Astrocyte (in vitro differentiated cells and primary cell): ENCODE measurements around the gene PDE4A. TPM values are rescaled to one million over a fixed set of nuclear protein-coding genes. Genes with fewer than 3 reads are reported as not detected.

Experiments used
- DNase-seq: peaks from one replicate; pipeline ENCODE4 v3.0.0-alpha.2; 2010; ENCODE audit warnings: low read depth
- FAIRE-seq: peaks from 2 replicates; lab custom pipeline; 2011; peaks lifted over from hg19 to GRCh38; lab: Jason Lieb, UNC
- H2AFZ ChIP-seq: 2 replicates; pipeline ENCODE4 v1.6.0; 2012; ENCODE audit warnings: low read depth, low read length, inconsistent platforms
- H3K27ac ChIP-seq: 2 replicates; pipeline ENCODE4 v1.5.1; 2011; ENCODE audit warnings: low read depth, low read length, inconsistent platforms
- H3K27me3 ChIP-seq: 2 replicates; pipeline ENCODE4 v1.6.0; 2011; ENCODE audit warnings: low read length, inconsistent platforms; ENCODE audit not compliant: insufficient read depth
- H3K36me3 ChIP-seq: 2 replicates; pipeline ENCODE4 v1.5.1; 2011; ENCODE audit warnings: low read length, inconsistent platforms; ENCODE audit not compliant: insufficient read depth
- H3K4me1 ChIP-seq: 2 replicates; pipeline ENCODE4 v1.5.1; 2011; ENCODE audit warnings: low read length, inconsistent platforms; ENCODE audit not compliant: insufficient read depth
- H3K4me2 ChIP-seq: 2 replicates; pipeline ENCODE4 v1.6.0; 2012; ENCODE audit warnings: low read length, inconsistent platforms
- H3K4me3 ChIP-seq: 2 replicates; pipeline ENCODE4 v1.5.1; 2011; ENCODE audit warnings: low read depth, mild to moderate bottlenecking, low read length, inconsistent platforms; ENCODE audit not compliant: insufficient read depth
- H3K79me2 ChIP-seq: 2 replicates; pipeline ENCODE4 v1.6.0; 2012; ENCODE audit warnings: mild to moderate bottlenecking, low read length, inconsistent platforms; ENCODE audit not compliant: insufficient read depth
- H3K9ac ChIP-seq: 2 replicates; pipeline ENCODE4 v1.6.0; 2012; ENCODE audit warnings: mild to moderate bottlenecking, low read length, inconsistent platforms
- H3K9me3 ChIP-seq: 2 replicates; pipeline ENCODE4 v1.5.1; 2012; ENCODE audit warnings: low read depth, mild to moderate bottlenecking, low read length, inconsistent platforms; ENCODE audit not compliant: insufficient read depth
- H4K20me1 ChIP-seq: 2 replicates; pipeline ENCODE4 v1.6.0; 2012; ENCODE audit warnings: low read length, inconsistent platforms; ENCODE audit not compliant: insufficient read depth
- H3K27ac Mint-ChIP-seq: one replicate; pipeline ENCODE4 v1.8.0; 2021; ENCODE audit warnings: mild to moderate bottlenecking, mixed read lengths; ENCODE audit not compliant: unreplicated experiment
- H3K27me3 Mint-ChIP-seq: one replicate; pipeline ENCODE4 v1.8.0; 2021; ENCODE audit warnings: low read depth, mixed read lengths; ENCODE audit not compliant: unreplicated experiment
- H3K36me3 Mint-ChIP-seq: one replicate; pipeline ENCODE4 v1.8.0; 2021; ENCODE audit warnings: low read depth, mixed read lengths; ENCODE audit not compliant: unreplicated experiment
- H3K4me1 Mint-ChIP-seq: one replicate; pipeline ENCODE4 v1.8.0; 2021; ENCODE audit warnings: low read depth, mixed read lengths; ENCODE audit not compliant: unreplicated experiment
- H3K4me3 Mint-ChIP-seq: one replicate; pipeline ENCODE4 v1.8.0; 2021; ENCODE audit warnings: mild to moderate bottlenecking, moderate library complexity, mixed read lengths; ENCODE audit not compliant: unreplicated experiment
- H3K9me3 Mint-ChIP-seq: one replicate; pipeline ENCODE4 v1.8.0; 2021; ENCODE audit warnings: mild to moderate bottlenecking, mixed read lengths; ENCODE audit not compliant: unreplicated experiment
- CTCF ChIP-seq: IDR thresholded peaks from 2 replicates; pipeline ENCODE4 v1.5.1; 2011; ENCODE audit warnings: low read depth, mild to moderate bottlenecking, inconsistent platforms, low read length, moderate library complexity; ENCODE audit not compliant: insufficient read depth
- EZH2 ChIP-seq: IDR thresholded peaks from 2 replicates; pipeline ENCODE4 v1.6.1; 2012; ENCODE audit warnings: mild to moderate bottlenecking, low read length, inconsistent platforms; ENCODE audit not compliant: insufficient read depth
- total RNA-seq: library from RNA; stranded (reverse); gene quantifications from 2 replicates; pipeline ENCODE4 v1.2.1, GENCODE V29; 2021

Gene PDE4A
- total RNA-seq, 1 donor from 2014 or later: 3.2 TPM

DNA sequence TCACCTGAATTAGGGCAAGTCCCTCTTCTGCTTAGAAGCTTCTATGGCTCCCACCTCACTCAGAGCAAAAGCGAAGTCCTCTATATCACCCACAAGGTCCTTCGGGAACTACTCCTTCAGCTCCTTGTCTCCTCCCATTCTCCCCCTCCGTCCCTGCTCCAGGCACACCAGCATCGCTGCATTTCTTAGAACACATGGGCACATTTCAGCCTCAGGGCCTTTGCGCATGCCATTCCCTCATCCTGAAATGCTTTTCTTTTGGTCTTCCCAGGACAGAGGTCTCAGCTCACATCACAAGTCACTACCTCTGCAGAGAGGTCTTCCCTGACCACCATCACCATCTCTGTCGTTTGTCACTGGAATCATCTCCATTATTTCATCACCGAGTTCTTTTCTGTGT, 92.9 kb downstream of the PDE4A start:
- H3K27ac ChIP-seq: no peak overlapping the region
- Mint-ChIP-seq H3K27ac (peak overlapping the region; percentile 48), H3K27me3 (peaks cover 39% of the 10 kb centered on the region), H3K4me1 (peaks cover 8% of the 10 kb centered on the region), H3K36me3 (peaks cover 4% of the 10 kb centered on the region), H3K9me3 (peaks cover 4% of the 10 kb centered on the region), H3K4me3 (no peak overlapping the region)
- FAIRE-seq (no peak), DNase-seq (no peak)
- no peak for TF ChIP-seq EZH2
- TF ChIP-seq CTCF: no peak
- H3K79me2 ChIP-seq: no peaks in the 10 kb centered on the region
- no peak overlapping the region for H3K4me3 ChIP-seq
- H3K4me2 ChIP-seq: no peak overlapping the region
- H3K4me1 ChIP-seq: peaks cover 8% of the 10 kb centered on the region
- H3K36me3 ChIP-seq: no peaks in the 10 kb centered on the region
- peaks cover 53% of the 10 kb centered on the region for H3K27me3 ChIP-seq
- no peak overlapping the region for H3K9ac ChIP-seq
- no peaks in the 10 kb centered on the region for H3K9me3 ChIP-seq
- H2AFZ ChIP-seq: no peak overlapping the region
- no peaks in the 10 kb centered on the region for H4K20me1 ChIP-seq

GRCh38 chr19:10514211-10515145, 94.1 kb downstream of the PDE4A start:
- no peak overlapping the region for H3K4me3 Mint-ChIP-seq
- peaks cover 4% of the 10 kb centered on the region for H3K9me3 Mint-ChIP-seq
- Histone ChIP-seq H3K79me2 (no peaks in the 10 kb centered on the region), H4K20me1 (no peaks in the 10 kb centered on the region), H3K36me3 (no peaks in the 10 kb centered on the region), H3K9ac (no peak overlapping the region), H3K4me1 (peaks cover 8% of the 10 kb centered on the region), H3K9me3 (no peaks in the 10 kb centered on the region), H3K4me2 (peak overlapping the region; percentile 26), H3K27me3 (peaks cover 65% of the 10 kb centered on the region), H2AFZ (no peak overlapping the region), H3K4me3 (no peak overlapping the region), H3K27ac (no peak overlapping the region)
- FAIRE-seq (no peak), DNase-seq (no peak)
- peaks cover 50% of the 10 kb centered on the region for H3K27me3 Mint-ChIP-seq
- H3K36me3 Mint-ChIP-seq: peaks cover 4% of the 10 kb centered on the region
- peaks cover 9% of the 10 kb centered on the region for H3K4me1 Mint-ChIP-seq
- TF ChIP-seq CTCF: no peak
- TF ChIP-seq EZH2: peak; percentile 72
- H3K27ac Mint-ChIP-seq: no peak overlapping the region

GRCh38 chr19:10516064-10516385, 95.7 kb downstream of the PDE4A start:
- H3K4me1 ChIP-seq: peaks cover 4% of the 10 kb centered on the region
- Mint-ChIP-seq H3K9me3 (peaks cover 4% of the 10 kb centered on the region), H3K4me3 (peak overlapping the region; percentile 28), H3K27me3 (peaks cover 52% of the 10 kb centered on the region), H3K36me3 (peaks cover 4% of the 10 kb centered on the region), H3K4me1 (peaks cover 8% of the 10 kb centered on the region), H3K27ac (no peak overlapping the region)
- no peak overlapping the region for H3K4me2 ChIP-seq
- H3K4me3 ChIP-seq: no peak overlapping the region
- H3K9me3 ChIP-seq: no peaks in the 10 kb centered on the region
- H3K36me3 ChIP-seq: no peaks in the 10 kb centered on the region
- FAIRE-seq (no peak), DNase-seq (no peak)
- peaks cover 70% of the 10 kb centered on the region for H3K27me3 ChIP-seq
- H3K9ac ChIP-seq: no peak overlapping the region
- no peak overlapping the region for H2AFZ ChIP-seq
- no peaks in the 10 kb centered on the region for H3K79me2 ChIP-seq
- TF ChIP-seq CTCF (no peak), EZH2 (no peak)
- no peak overlapping the region for H3K27ac ChIP-seq
- H4K20me1 ChIP-seq: no peaks in the 10 kb centered on the region
